ENCODE data around the gene THAP3.

GRCh38 chr1:6590046-6590445 is 34.6 kb upstream of the THAP3 start:
- TF ChIP-seq CTCF (IDR thresholded peaks at IDR 0.05 in 4 of 5, conservative IDR thresholded peaks at IDR 0.05 in 1 of 5) (no peak), POLR2A (IDR thresholded peaks at IDR 0.05) (no peak)

All from gastrocnemius medialis (tissue), 4 donors.